Left kidney (tissue), 2 donors: ENCODE data around the gene PAQR7. TPM values are rescaled to one million over a fixed set of nuclear protein-coding genes. Genes with fewer than 3 reads are reported as not detected.

Experiments
- DNase-seq: peaks from one replicate; pipeline ENCODE4 v3.0.0-alpha.2; 2013
- polyA plus RNA-seq: library from polyadenylated mRNA; unstranded; fragments of 120-200 nt; gene quantifications from one replicate; pipeline ENCODE4 v1.2.1, GENCODE V29; 2013; ENCODE audit not compliant: insufficient read length

Gene PAQR7
- polyA plus RNA-seq, 1 donor, result 29.7 TPM

DNA sequence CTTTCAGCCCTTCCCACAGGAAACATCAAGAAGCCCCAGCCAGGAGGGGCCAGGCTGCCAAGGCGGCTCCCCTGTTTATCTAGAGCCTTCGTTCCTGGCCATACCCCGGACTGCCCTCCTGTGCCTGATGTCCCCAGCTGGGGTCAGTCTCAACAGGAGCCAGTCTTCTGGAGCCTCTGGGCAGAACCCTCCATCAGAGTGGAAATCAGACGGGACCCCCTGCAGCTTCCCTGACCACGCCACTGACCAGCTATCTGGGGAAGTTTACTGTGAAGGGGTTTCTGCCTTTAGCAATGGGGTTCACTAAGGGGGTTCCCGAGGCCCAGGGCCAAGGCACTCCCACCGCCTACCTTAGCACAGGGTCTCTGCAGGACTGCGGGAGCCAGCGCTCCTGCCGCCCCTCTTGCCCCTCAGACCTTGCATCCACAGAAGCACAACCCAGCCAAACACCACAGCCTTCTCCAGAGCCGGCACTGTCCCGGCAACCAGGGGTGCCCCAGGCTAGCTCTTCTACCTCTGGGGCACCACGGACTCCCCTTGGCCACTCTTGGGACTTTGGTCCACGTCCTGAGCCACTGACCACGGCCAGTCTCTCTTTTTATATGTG lies 59.3 kb downstream of the PAQR7 start:
- no peak for DNase-seq

DNA sequence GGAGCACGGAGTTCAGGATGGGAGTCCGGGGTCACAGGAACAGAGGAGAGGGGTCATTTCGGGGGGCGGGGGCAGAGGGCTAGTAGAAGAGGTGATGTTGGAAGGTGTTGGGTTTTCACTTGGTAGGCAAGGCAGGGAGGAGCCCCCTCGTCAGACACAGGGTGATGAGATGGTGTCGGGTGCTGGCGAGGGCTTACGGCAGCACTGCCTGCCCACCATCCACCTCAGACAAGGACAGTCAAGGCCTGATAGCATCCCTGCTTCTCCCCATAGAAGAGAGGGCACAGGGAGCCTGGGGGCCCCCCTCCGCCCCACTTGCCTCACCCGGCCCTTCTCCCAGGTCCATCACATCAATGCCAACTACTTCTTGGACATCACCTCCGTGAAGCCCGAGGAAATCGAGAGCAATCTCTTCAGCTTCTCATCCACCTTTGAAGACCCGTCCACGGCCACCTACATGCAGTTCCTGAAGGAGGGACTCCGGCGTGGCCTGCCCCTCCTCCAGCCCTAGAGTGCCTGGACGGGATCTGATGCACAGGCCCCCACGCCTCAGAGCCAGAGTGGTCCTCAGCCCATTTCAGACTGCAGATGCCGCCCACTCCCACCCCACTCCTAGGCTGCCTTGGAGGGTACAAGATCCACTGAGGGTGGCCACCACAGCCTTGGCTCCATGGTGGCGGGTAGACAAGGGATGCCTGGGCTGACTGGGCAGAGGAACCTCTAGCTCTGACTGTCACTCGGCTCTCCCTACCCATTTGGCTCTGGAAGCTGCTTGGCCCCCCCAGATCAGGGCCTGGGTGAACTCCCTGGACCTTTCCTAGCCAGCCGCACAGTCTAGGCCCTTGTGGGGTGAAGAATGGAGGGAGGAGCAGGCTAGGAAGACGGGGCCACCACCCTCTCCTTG lies 60.0 kb downstream of the PAQR7 start:
- no peak for DNase-seq

DNA sequence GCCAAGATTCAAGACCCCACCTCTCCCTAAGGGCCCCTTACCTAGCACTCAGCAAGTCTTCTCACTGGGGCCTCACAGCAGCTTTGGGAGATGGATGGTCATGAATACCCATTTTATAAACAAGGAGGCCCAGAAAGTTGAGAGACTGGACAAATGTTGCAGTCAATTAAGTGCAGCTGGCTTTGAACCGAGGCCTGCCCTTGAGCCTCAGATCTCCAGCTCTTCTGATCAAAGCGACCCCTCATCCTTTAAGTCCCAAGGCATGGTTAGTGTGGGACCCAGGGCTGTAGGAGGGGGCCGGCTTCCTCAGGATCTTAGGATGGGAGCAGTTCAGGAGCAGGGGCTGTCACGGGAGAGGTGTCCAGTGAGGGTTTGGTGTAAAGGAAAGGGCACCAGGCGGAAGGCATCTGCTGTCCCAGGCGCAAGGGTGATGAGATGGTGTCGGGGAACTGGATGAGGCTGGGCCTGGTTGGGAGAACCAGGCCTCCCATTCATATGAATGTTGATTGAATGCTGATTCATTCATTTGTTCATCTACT lies 60.9 kb downstream of the PAQR7 start:
- no peak for DNase-seq

DNA sequence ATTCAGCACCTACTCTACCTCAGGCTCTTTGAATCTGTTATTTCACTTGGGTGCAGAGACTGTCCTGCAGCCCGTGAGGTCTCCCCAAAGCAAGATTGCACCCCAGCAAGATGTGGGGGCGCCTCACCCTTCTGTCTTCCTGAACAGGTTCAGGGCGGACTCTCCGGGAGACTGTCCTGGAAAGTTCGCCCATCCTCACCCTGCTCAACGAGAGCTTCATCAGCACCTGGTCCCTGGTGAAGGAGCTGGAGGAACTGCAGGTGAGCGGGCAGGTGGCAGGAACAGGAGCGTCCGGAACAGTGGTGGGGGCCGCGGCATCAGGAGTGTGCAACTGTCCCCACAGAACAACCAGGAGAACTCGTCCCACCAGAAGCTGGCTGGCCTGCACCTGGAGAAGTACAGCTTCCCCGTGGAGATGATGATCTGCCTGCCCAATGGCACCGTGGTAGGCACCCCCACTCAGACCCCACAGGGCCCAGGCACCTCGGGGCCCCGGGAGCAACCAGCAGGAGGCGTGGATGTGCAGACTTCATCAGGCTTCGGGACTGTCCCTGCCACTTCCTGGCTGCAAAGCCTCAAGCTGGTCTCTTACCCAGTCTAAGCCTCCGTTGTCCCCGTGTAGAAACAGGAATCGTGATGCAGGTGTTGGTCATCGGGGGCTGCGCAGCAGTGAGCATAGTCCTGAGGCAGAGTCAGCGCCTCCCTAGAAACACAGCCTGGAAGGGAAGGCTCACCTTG lies 61.6 kb downstream of the PAQR7 start:
- DNase-seq, result no peak

DNA sequence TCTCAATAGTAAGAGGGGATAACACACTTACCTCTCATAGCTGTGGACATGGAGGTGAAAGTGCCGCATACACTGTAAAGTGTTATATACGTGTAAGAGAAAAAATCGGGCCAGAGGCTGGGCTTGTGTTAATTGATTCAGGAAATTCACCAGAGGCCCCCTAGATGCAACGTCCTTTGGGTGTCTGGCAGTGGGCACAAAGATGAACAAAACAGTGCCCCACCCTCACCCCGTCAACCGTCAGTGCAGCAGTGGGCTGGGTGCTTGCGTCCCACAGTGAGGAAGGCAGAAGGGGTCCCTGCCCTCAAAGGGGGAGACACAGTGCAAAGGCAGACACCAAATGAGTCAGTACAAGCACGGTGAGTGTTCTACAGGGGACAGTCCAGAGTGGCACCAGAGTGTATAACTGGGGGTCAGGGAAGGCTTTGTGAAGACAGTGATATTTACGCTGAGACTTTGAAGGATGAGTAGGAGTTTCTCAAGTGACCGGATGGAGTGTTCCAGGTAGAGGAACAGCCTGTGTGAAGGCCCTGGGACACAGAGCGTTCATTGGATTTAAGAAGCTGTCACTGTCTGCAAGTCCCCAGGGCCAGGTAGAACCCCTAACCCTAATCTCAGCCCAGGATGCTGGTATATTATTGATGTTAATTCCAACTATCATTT lies 62.3 kb downstream of the PAQR7 start:
- DNase-seq, result no peak

Other genes starting within 250 kb of the PAQR7 start
- 75.1 TPM for gene SELENON, start 75.5 kb downstream of the PAQR7 start, polyA plus RNA-seq
- gene MTFR1L, start 55.8 kb downstream of the PAQR7 start, polyA plus RNA-seq, result 98.5 TPM
- 3.4 TPM for gene AUNIP, start 16.3 kb downstream of the PAQR7 start, polyA plus RNA-seq
- gene STMN1, start 30.7 kb upstream of the PAQR7 start, polyA plus RNA-seq, result 1,379 TPM
- gene PAFAH2, start 122.4 kb upstream of the PAQR7 start, polyA plus RNA-seq, result 18.2 TPM
- 1.8 TPM for gene EXTL1, start 146.1 kb upstream of the PAQR7 start, polyA plus RNA-seq
- gene SLC30A2, start 170.4 kb upstream of the PAQR7 start, polyA plus RNA-seq, result 5.4 TPM
- 1.2 TPM for gene TRIM63, start 191.9 kb upstream of the PAQR7 start, polyA plus RNA-seq
- gene PDIK1L, start 236.1 kb upstream of the PAQR7 start, polyA plus RNA-seq, result 20.1 TPM